Hematopoietic multipotent progenitor cell treated with erythropoietin and hydrocortisone succinate and interleukin-3 and kit ligand, for 15 days (in vitro differentiated cells): ENCODE data around the gene CEP131.

Source experiments
- DNase-seq: peaks from one replicate; pipeline ENCODE4 v3.0.0-alpha.2; 2015; ENCODE audit warnings: low spot score

CEP131 gene

DNA sequence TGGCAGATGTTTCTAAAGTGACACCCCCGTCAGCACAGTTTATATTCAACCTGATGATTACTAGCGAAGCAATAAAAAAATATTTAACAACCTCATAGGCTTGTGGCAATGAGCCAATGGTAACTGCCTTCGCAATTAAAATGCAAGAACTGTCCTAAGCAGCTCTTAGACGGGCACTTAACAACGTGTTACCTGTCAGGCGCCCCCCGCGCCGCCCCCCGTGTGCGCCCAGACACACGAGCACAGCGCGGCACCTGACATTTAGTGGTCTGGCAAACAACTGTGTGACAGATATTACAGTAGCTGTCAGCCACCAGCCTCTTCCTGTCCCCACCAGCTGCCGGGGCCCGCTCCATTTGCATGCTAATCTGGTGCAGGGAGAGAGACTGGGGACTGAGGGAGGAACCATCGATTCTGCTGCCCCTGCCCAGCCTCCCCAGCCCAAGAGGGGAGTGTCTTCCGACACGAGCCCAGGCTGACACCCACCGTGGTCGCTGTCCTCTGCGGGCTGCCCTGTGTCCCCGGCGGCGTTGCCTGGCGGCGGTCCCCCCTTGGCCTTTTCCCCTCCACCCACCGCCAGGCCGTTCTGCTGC, 29.0 kb upstream of the CEP131 start:
- DNase-seq: no peak

DNA sequence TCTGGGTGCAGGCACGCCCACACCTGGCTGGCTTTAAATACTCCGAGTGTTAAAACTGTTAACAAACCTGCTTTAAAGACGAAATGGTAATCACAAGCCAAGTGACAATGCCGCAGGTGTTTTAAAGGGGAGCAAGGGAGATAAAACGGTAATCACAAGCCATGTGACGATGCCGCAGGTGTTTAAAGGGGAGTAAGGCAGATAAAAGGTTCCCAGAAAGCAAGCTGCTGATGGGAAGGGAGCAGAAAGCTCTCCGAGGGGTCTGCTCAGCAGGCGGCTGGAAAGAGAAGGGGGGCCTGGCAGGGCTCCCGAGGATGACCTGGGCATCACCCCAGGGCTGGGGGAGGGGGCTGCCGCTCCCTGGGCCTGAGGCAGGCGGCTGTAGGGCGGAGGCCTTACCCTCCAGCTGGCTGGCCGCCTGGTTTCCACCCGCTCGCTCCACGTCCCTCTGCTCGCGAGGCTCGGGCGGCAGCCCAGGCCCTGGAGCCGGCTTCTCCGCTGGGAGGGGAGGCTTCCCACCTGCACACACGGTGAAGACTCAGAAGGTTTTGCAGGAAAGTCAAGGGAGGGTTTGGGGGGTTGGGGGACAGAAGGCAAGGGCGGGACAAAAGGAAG, 28.4 kb upstream of the CEP131 start:
- no peak for DNase-seq

DNA sequence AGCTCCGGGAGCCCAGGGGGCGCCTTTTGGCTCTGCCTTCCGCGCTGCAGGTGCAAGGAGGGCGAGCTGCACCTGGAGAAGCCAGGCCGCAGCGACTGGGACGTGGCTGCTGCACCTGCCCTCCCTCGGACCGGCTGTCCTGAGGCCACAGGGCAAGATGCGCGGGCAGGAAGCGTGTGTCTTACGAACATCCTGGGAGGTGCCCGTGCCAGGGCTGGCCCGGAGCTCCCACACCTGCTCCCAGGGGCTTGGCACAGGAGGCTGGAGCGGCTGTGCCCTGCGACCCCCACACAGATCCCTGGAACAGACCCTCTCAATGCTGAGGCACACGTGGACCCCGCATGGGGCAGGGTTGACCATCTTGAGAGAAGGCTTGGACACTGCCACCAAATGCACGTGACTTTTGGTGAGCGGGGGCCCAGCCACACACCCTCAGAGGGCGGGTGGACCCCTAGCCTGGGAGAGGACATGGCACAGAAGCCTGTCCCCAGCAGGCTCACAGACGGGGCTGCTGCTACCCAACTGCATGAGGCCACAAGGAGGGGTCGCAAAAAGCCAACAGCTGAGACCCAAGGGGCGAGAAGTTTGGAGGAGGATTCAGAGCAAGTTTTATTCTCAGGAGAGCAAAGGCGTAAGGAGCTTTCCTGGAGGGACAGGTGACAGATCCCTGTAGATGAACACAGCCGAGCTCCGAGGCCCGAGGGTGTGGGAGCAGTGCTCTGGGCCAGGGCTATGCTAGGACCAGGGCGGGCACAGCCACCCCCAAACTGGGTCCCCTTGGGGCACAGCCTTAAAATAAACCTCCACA, 27.7 kb upstream of the CEP131 start:
- no peak for DNase-seq

DNA sequence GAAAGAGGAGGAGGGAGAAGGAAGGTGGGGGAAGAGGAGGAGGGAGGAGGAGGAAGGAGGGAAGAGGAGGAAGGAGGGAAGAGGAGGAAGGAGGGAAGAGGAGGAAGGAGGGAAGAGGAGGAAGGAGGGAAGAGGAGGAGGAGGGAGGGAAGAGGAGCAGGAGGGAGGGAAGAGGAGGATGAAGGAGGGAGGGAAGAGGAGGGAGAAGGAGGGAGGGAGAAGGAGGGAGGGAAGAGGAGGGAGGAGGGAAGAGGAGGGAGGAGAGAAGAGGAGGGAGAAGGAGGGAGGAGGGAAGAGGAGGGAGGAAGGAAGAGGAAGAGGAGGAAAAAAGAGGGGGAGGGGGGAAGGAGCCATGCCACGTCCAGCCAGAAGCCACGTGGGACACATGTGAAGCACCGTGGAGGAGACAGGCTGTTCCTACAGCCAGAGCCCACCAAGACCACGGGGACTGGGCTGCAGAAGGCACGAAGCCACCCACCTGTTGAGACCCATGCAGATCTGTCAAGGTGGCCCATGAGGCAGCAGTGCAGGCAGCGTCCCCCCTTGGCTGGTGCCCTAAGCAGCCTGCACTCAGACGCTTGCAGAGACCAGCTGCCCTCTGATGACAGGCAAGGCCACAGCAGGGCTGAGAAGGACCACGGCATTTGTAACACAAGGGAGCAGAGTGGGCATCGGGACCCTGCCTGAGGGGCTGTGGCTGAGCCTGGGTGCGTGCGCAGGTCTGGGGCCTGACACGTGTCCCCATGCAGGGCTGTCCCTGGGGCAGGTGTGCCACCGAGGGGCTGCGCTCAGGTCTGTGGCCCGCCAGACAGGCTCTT, 26.7 kb upstream of the CEP131 start:
- no peak for DNase-seq

DNA sequence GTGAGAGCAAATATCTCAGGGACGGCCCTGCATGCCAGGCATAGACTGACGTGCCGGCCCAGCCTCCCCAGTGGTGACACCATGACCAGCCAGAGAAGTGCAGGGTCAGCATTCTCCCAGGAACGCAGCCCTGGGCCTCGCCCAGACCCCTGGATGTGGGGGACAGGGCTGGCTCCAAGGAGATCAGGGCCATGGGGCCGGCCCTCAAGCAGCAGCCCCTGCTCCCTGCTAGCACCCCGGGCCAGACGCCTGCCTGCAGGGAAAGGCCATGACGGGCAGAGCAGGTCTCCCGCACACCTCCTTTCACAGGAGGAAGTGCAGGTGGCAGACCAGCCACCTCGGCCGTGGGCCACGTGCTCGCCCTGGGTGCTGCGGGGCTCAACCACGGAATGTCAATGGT, 25.9 kb upstream of the CEP131 start:
- DNase-seq: no peak

DNA sequence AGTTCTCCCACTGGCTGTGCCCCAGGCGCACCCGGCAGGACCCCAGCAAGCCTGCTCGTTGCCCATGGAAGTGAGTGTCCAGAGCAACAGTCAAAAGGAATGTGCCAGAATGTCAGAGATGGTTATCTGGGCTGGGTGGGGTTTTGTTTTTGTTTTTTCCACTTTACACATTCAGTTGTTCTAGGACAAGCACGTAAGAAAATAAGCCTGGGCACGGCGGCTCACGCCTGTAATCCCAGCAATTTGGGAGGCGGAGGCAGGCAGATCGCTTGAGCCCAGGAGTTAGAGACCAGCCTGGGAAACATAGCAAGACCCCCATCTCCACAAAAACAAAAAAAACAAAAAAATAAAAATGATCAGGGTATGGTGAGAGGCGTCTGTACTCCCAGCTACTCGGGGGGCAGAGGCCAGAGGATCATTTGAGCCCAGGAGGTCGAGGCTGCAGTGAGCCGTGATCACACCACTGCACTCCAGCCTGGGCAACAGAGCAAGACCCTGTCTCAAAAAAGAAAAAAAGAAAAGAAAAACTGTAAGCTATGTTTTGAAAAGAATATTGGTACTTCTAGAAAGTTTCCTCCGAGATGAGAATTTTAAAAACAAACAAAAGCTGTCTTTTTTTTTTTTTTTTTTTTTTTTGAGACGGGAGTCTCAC, 24.7 kb upstream of the CEP131 start:
- DNase-seq: no peak

DNA sequence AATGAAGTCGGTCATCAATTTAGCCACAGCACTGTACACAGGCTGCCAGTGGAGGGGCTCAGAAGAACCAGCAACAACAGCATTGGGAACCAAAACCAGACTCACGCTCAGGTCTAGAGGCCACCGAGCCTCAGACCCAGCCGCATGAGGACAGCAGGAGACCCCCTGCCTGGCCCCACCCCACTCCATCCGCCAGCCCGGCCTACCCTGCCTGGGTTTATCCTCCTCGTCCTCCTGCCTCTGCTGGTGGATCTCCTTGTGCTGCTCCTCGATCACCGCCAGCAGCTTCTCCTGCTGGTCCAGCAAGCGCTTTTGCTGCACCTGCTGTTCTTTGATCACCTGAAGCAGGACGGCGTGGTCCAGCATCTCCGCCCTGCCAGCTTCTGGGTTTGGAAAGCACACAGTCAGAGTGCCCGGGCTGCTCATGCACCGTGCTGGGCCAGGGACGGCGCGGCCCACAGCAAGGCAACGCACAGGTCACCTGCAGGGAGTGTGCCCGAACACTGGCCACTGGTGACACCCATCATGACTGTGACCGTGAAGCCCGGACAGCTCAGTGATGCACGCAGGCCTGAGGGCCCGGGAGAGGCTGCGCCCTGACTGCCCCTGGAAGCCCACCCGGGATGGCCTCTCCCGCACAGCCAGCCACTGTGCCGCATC, 24.0 kb upstream of the CEP131 start:
- DNase-seq: no peak

DNA sequence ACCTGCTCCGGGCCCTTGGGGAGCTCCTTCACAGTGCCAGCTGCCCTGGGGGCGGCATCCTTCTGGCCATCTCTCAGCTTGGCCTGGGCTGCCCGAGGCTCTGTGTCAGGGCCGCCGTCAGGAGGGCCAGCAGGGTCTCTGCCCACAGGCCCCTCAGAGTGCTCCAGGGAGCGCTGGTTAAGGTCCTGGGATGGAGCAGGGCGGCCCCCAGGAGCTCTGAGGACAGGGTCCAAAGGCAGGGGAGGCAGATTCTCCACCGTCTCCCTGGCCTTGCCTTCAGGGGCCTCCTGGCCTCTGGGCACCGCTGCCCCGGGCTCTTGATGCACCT, 23.5 kb upstream of the CEP131 start:
- no peak for DNase-seq

DNA sequence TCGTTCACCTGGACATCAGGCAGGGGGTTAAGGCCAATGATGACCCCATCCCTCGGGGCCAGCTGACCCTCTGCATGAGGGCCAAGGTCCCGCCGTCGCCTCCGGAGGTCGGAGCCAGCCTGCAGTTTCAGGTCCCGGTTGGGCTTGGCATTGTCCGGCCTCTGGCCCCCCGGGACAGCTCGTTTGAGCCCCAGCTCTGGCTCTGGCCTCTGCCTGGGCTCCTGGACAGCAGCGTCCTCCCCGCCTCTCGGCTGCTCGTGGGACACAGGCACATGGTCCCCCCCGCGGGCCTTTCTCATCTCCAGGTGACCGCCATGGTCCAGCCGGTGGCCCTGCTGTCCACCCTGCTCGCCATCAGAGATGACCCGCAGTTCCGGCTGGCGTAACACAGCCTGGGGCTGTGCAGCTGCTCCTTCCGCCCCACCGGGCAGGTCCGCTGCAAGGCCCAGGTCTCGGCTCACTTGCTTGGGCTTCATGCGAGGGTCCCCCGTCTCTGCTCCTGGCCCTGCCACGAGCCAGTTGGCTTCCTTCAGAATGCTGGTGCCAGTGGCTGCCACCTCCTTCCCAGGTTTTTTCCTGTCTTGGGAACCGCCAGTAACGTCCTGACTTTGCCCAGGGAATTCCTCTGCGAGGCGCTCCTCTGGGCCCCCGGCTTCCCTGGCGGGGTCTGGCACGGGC, 23.0 kb upstream of the CEP131 start:
- DNase-seq: no peak

DNA sequence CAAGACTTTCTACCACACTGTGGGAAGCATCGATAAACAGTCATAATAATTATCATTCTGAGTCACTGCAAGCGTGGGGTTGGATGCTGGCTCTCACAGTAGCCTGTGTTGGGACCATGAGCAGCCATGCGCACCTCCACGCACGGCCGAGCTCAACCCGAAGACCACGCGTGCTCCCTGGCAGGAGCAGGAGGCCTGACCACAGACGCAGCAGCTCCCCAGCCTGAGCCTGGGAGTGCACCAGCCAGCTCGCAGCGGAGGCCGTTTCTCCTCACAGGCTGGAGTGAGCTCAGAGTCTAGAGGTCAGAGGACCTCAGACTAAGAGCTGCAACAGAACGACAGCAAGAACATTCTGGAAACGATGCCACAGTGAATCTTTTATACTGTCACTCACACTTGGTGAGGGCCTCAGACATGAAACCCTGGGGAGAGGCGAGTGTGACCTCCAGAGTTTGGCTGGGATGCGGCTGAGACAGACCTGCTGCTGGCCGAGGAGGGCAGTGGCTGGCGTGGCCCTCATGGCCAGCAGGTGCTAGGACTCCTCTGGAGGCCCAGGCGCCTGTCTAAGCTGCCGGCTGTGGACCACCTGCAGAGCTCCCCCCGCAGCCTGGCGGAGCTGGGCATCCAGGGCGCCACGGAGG, 22.4 kb upstream of the CEP131 start:
- DNase-seq: no peak

DNA sequence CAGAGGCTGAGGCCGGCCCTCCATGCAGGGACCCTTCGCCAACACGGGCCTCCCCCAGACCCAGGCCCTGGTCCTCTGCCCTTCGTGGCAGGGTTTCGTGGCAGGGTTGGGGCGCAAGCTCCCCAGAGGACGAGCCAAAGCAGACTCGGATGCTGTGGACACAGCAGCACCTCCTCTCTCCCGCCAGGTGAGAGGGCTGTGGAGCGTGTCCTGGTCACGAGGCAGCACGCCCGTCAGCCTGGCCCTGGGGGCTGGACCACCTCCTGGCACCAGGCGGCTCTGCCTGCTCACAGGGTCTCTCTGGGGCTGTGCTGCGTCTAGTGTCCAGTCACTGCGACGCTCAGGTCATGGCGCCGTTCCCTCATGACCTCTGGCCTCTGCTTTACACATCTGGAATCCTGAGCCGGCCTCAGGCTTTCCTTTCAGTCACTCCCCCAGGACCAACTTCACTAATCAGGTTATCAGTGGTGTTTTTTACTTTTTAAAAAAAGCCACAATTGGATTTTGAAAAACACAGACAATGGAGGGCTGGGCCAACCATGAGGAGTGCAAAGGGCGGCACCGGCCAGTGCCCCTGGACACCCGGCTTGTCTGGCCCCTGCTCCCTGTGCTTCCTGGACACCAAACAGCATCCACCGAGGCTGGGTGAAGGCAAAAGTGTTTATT, 21.7 kb upstream of the CEP131 start:
- DNase-seq: no peak

DNA sequence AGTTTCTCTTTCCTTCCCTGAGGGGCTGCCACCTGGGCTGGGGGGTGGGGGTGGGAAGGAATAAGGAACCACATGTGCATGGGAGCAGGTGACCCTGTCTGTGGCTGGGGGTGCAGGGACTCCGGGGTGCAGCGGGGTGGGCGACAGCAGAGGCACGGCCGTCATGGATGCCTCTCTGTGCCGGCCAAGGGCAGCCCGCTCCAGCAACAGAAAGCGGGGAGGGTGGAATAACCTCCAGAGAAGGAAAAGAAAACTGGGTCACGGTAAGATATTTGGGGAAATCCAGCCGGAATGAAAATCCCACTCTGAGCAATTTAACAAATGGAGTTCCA, 20.5 kb upstream of the CEP131 start:
- no peak for DNase-seq

DNA sequence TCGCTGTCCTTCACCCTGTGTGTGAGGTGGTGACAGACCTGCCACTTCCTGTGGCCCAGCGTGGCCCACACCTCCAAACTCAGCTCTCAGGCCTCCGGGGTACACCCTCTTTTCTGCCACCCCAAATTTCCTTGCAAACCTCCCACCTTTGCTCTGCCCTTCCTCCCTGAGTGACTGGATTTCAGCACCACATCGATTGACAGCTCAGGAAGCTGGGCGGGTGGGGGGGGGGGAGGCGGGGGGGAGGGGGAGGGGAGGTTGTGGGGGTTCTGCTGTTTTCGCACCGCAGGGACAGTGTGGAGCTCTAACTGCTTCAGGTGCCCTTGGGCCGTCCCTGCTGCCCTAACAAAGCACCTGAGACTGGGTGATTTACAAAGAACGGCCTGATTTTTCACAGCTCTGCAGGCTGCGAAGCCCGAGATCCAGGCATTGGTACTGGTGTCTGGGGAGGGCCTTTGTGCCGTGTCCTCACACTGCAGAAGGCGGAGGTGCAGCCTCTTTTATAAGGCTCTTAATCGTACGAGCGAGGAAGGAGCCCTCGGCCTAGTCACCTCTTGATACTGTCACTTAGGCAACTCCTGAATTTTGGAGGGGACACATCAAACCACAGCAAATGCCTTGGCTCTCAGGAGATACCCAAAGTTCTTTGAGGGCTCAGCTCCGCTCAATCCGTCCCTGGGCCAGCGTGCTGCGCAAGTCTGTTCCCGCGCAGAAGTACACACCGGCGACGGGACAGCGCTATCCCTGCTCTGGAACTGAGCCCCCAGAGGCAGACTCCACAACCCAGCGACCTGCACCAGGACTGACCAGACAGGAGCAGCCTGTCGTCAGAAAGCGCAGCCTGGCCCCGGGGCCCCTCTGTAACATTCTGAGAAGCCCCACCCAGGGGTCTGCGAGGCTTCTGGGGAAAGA, 19.9 kb upstream of the CEP131 start:
- no peak for DNase-seq

DNA sequence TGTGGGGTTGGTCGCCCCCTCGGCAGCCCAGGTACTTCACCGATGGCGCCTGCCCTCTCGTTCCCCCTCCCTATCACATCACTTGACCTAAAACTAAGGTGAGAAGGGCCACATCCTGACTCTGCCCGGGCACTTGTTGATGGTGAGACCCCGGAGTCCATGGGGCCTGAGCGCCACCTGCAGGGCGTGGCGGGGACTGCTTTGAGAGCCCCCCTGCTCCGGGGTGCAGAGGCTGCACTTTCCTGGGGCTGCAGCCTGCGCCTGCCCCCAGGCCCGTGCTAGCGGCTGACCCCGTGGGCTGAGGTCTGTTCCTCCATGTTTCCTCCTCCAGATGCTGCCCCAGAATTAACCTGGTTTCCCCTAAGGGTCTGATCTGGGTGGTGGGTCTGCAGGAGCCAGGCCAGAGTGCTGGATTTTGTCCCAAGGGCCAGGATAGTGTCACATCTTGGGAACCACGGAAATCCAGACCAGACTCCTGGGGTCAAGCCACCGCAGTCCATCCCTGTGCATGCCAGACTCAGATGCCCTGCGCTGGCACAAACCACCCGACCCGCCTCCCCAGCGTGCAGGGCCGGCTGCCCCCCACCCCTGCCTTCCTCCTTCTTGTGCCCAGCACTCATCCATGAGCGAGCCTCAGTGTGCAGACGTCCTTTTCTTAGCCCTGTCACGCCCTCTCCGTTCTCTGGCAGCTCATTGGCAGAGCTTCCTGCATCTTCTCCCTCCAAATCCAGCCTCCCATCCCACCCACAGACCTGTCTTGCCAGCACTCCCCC, 19.1 kb upstream of the CEP131 start:
- DNase-seq: peak; percentile 52

DNA sequence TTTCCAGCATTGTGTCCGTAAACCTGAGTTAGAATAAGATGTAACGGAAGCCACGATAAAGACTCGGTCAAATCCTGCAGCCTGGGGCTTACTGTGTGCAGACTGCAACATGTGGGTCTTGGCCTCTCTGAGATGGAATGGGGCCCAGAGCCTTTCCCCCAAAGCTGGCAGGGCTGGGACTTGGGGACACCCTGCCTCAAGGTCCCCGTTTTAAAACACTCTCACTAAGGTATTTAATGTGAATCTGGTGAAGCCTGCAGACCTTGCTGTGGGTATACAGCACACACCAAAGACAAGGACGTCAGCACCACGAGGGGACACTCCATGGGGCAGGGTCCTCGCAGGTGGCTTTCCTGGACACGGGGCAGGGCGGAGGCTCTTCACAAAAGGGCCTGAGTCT, 18.4 kb upstream of the CEP131 start:
- DNase-seq: no peak

DNA sequence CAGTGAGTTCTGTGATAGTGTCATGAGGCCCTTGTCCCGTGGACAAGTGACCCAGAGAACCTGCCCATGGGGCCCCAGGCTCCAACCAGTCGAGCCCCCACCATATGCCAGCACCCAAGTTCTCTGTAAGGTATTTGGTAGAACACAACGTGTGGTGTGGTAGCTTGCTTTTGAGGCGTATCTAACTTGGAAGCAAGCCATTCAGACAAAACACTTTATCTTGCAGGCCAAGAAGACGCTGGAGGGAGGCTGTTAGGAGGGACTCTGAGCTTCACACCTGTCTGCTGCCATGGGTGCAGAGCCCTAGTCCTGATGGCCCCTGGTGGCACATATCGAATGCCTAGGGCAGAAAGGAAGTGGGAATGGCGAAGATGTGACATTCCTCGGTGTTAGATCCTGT, 18.0 kb upstream of the CEP131 start:
- DNase-seq: peak; percentile 45

DNA sequence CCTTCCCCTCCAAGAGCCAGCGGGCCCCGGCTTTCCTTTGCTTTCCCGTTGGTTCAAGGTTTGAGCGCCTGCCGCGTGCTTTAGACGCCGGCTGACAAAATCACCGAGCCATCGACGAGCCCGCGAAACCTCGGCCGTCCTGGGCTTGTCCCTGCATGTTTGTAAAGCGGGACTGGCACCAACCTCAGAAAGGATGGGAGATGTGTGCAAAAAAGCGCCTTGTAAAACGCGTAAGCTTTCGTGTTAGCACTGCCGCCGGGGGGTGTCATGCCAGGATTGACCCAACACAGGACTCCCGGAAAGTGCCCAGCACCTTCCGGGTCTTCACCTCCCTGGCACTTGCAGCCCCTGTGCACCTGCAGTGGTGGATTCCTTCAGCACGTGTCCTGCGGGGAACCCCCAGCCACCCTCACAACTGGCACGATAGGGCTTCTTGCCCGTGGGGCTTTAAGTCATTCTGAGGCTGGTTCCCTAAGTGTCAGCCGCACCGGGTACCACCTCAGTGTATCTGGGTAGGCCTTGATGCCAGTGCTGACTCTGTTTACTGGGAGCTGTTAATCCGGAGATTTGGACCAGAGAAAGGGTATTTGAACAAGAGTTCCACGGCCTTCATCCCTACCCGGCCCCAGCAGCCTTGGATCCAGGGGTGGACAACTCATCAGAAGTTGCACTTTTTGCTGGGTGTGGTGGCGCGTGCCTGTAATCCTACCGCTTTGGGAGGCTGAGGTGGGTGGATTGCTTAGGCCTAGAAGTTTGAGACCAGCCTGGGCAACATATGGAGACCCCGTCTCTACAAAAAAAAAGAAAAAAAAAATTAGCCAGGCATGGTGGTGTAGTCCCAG, 17.2 kb upstream of the CEP131 start:
- DNase-seq: no peak
